Cardiac muscle cell (in vitro differentiated cells and primary cell): ENCODE measurements around the gene TRANK1. TPM values are rescaled to one million over a fixed set of nuclear protein-coding genes. Genes with fewer than 3 reads are reported as not detected.

Experiments used
- DNase-seq, 2 donors: peaks; one replicate each; pipeline versions ENCODE4 v3.0.0 to v3.0.0-alpha.2; 2010 to 2017; ENCODE audit warnings: low read depth in 1 of 2, low spot score in 1 of 2
- H3K27ac ChIP-seq: fragments of 200-600 bp; sonication (generic); 2 replicates; pipeline ENCODE4 v1.5.1; 2016
- H3K27me3 ChIP-seq: fragments of 200-600 bp; sonication (generic); 2 replicates; pipeline ENCODE4 v1.6.0; 2016; ENCODE audit warnings: control low read depth
- H3K36me3 ChIP-seq: fragments of 200-600 bp; sonication (generic); 2 replicates; pipeline ENCODE4 v1.5.1; 2016; ENCODE audit warnings: control low read depth
- H3K4me1 ChIP-seq: fragments of 200-600 bp; sonication (generic); 2 replicates; pipeline ENCODE4 v1.8.1; 2017; ENCODE audit warnings: low read depth, mild to moderate bottlenecking, mixed run types
- H3K4me3 ChIP-seq: fragments of 200-600 bp; sonication (generic); 2 replicates; pipeline ENCODE4 v1.5.1; 2016; ENCODE audit warnings: mild to moderate bottlenecking
- H3K9me3 ChIP-seq: fragments of 200-600 bp; sonication (generic); 2 replicates; pipeline ENCODE4 v1.5.1; 2017; ENCODE audit warnings: low read depth, mild to moderate bottlenecking, control low read depth
- CTCF ChIP-seq: IDR thresholded peaks from 2 replicates; pipeline ENCODE4 v1.5.1; 2012; ENCODE audit warnings: low read depth, mild to moderate bottlenecking, low read length
- polyA plus RNA-seq: library from polyadenylated mRNA; unstranded; fragments of >200 nt; fragmentation: Nextera tagmentation; extraction: Ambion mirVana; gene quantifications from 2 replicates; pipeline ENCODE4 v1.2.1, GENCODE V29; 2016
- total RNA-seq: library from RNA; depleted of rRNA; stranded (reverse); fragments of >200 nt; gene quantifications from 2 replicates; pipeline ENCODE4 v1.2.3, GENCODE V29; 2016

The TRANK1 gene
- total RNA-seq, result 4.4 and 8.2 TPM in 2 replicates
- 1.9 and 4.4 TPM in 2 replicates for polyA plus RNA-seq

GRCh38 chr3:36944641-36945270 lies at the start of gene TRANK1:
TRANK1 (minus strand) TSS chr3:36945054; CDS start chr3:36944809, 245 bp downstream.
- no peak within 1 kb of the TSS for H3K27ac ChIP-seq
- peak within 1 kb of the TSS; percentile 18 for H3K4me3 ChIP-seq
- peak; percentile 15 to 79 for DNase-seq
- H3K4me1 ChIP-seq, result peaks cover 15% of the 10 kb centered on the region
- no peaks in the 10 kb centered on the region for H3K9me3 ChIP-seq
- H3K36me3 ChIP-seq, result no peaks in the 10 kb centered on the region
- TF ChIP-seq CTCF, result no peak
- H3K27me3 ChIP-seq, result peaks cover 15% of the 10 kb centered on the region

GRCh38 chr3:36993326-36994283 lies 48.8 kb upstream of the TRANK1 start, which contains the start of gene MLH1:
MLH1 (plus strand) TSS chr3:36993518; CDS start chr3:36993548, 30 bp downstream.
- peak; percentile 94 to 100 for DNase-seq
- no peak for TF ChIP-seq CTCF
- peaks cover 8% of the 10 kb centered on the region for H3K36me3 ChIP-seq
- no peaks in the 10 kb centered on the region for H3K9me3 ChIP-seq
- peaks cover 37% of the 10 kb centered on the region for H3K4me1 ChIP-seq
- H3K27ac ChIP-seq, result peak within 1 kb of the TSS; percentile 98
- peak within 1 kb of the TSS; percentile 69 for H3K4me3 ChIP-seq
- no peaks in the 10 kb centered on the region for H3K27me3 ChIP-seq

- DNase-seq, result peak in 1 of 2 donors; percentile 99
- H3K4me1 ChIP-seq, result peaks cover 42% of the 10 kb centered on the region
- no peaks in the 10 kb centered on the region for H3K9me3 ChIP-seq
- H3K4me3 ChIP-seq, result peak within 1 kb of the TSS; percentile 69
- H3K27ac ChIP-seq, result peak within 1 kb of the TSS; percentile 98
- H3K27me3 ChIP-seq, result no peaks in the 10 kb centered on the region
- peaks cover 2% of the 10 kb centered on the region for H3K36me3 ChIP-seq
- TF ChIP-seq CTCF, result no peak
These were observed 48.0 kb upstream of the TRANK1 start, which contains the start of gene EPM2AIP1 for GRCh38 chr3:36992806-36993325. EPM2AIP1 (minus strand) TSS chr3:36993131; CDS start chr3:36993077, 54 bp downstream.

- Histone ChIP-seq H3K36me3 (peaks cover 7% of the 10 kb centered on the region), H3K4me3 (peak overlapping the region; percentile 69), H3K9me3 (no peaks in the 10 kb centered on the region), H3K27me3 (no peaks in the 10 kb centered on the region), H3K4me1 (peaks cover 42% of the 10 kb centered on the region), H3K27ac (peak overlapping the region; percentile 98)
- no peak for TF ChIP-seq CTCF
- DNase-seq, result peak in 1 of 2 donors; percentile 52
These were observed 47.3 kb upstream of the TRANK1 start for GRCh38 chr3:36991923-36992805.
